Nephron (organoid): Measurements from ENCODE around the gene BUB1B.

Source experiments
- H3K27ac Mint-ChIP-seq, 3 experiments: 2 replicates each; pipeline ENCODE4 v1.8.0; 2020; ENCODE audit warnings: mixed read lengths in 3 of 3, mild to moderate bottlenecking in 2 of 3, moderate library complexity in 1 of 3
- H3K27me3 Mint-ChIP-seq: 2 replicates; pipeline ENCODE4 v1.8.0; 2021; ENCODE audit warnings: low read depth, mild to moderate bottlenecking, moderate library complexity, mixed read lengths
- H3K36me3 Mint-ChIP-seq: 2 replicates; pipeline ENCODE4 v1.8.0; 2020; ENCODE audit warnings: low read depth, mixed read lengths
- H3K4me1 Mint-ChIP-seq: 2 replicates; pipeline ENCODE4 v1.8.0; 2020; ENCODE audit warnings: mixed read lengths
- H3K4me3 Mint-ChIP-seq, 3 experiments: 2 replicates each; pipeline ENCODE4 v1.8.0; 2020; ENCODE audit warnings: mild to moderate bottlenecking in 3 of 3, mixed read lengths in 3 of 3, moderate library complexity in 2 of 3
- H3K9me3 Mint-ChIP-seq: 2 replicates; pipeline ENCODE4 v1.8.0; 2020; ENCODE audit warnings: mixed read lengths
- CTCF ChIP-seq, 3 experiments: fragments of 200-600 bp; sonication (generic); IDR thresholded peaks; one replicate each; pipeline ENCODE4 v1.5.0; 2021; ENCODE audit warnings: antibody characterized with exemption in 3 of 3; ENCODE audit not compliant: unreplicated experiment in 3 of 3

BUB1B gene

GRCh38 chr15:40197434-40197833 lies 36.6 kb downstream of the BUB1B start:
- no peaks in the 10 kb centered on the region for H3K9me3 Mint-ChIP-seq
- peaks cover 50% of the 10 kb centered on the region for H3K36me3 Mint-ChIP-seq
- no peak for TF ChIP-seq CTCF (IDR thresholded peaks at IDR 0.05; ENCODE audit: unreplicated experiment in 3 of 3)
- no peaks in the 10 kb centered on the region for H3K27me3 Mint-ChIP-seq
- no peaks in the 10 kb centered on the region for H3K4me1 Mint-ChIP-seq
- no peak overlapping the region for H3K4me3 Mint-ChIP-seq
- no peak overlapping the region for H3K27ac Mint-ChIP-seq

GRCh38 chr15:40198355-40199085 lies 37.7 kb downstream of the BUB1B start:
- no peaks in the 10 kb centered on the region for H3K27me3 Mint-ChIP-seq
- peaks cover 53% of the 10 kb centered on the region for H3K36me3 Mint-ChIP-seq
- no peak overlapping the region for H3K27ac Mint-ChIP-seq
- H3K4me1 Mint-ChIP-seq: no peaks in the 10 kb centered on the region
- no peaks in the 10 kb centered on the region for H3K9me3 Mint-ChIP-seq
- no peak overlapping the region for H3K4me3 Mint-ChIP-seq
- no peak for TF ChIP-seq CTCF (IDR thresholded peaks at IDR 0.05; ENCODE audit: unreplicated experiment in 3 of 3)

- Mint-ChIP-seq H3K36me3 (peaks cover 33% of the 10 kb centered on the region), H3K4me1 (no peaks in the 10 kb centered on the region), H3K27me3 (peaks cover 3% of the 10 kb centered on the region), H3K9me3 (no peaks in the 10 kb centered on the region), H3K27ac (no peak overlapping the region), H3K4me3 (no peak overlapping the region)
- no peak for TF ChIP-seq CTCF (IDR thresholded peaks at IDR 0.05; ENCODE audit: unreplicated experiment in 3 of 3)
These were observed 43.2 kb downstream of the BUB1B start for GRCh38 chr15:40204100-40204499.

- H3K27me3 Mint-ChIP-seq: no peaks in the 10 kb centered on the region
- H3K36me3 Mint-ChIP-seq: peaks cover 33% of the 10 kb centered on the region
- TF ChIP-seq CTCF (IDR thresholded peaks at IDR 0.05; ENCODE audit: unreplicated experiment in 3 of 3): peak; percentile 86 to 94 (median 92)
- H3K4me3 Mint-ChIP-seq: no peak overlapping the region
- H3K4me1 Mint-ChIP-seq: no peaks in the 10 kb centered on the region
- no peaks in the 10 kb centered on the region for H3K9me3 Mint-ChIP-seq
- H3K27ac Mint-ChIP-seq: no peak overlapping the region
These were observed 56.4 kb downstream of the BUB1B start for GRCh38 chr15:40217166-40217824.

GRCh38 chr15:40219801-40220200 lies 58.9 kb downstream of the BUB1B start:
- TF ChIP-seq CTCF (IDR thresholded peaks at IDR 0.05; ENCODE audit: unreplicated experiment in 3 of 3): no peak
- no peak overlapping the region for H3K27ac Mint-ChIP-seq

GRCh38 chr15:40222131-40222530 lies 61.3 kb downstream of the BUB1B start:
- TF ChIP-seq CTCF (IDR thresholded peaks at IDR 0.05; ENCODE audit: unreplicated experiment in 3 of 3): no peak
- H3K4me3 Mint-ChIP-seq: no peak overlapping the region
- H3K27me3 Mint-ChIP-seq: no peaks in the 10 kb centered on the region
- H3K27ac Mint-ChIP-seq: no peak overlapping the region
- no peaks in the 10 kb centered on the region for H3K9me3 Mint-ChIP-seq
- peaks cover 36% of the 10 kb centered on the region for H3K36me3 Mint-ChIP-seq
- H3K4me1 Mint-ChIP-seq: no peaks in the 10 kb centered on the region

More at GRCh38 chr15:40219801-40220200, 58.9 kb downstream of the BUB1B start:
- Mint-ChIP-seq H3K27me3 (no peaks in the 10 kb centered on the region), H3K4me1 (no peaks in the 10 kb centered on the region), H3K9me3 (no peaks in the 10 kb centered on the region), H3K36me3 (peaks cover 36% of the 10 kb centered on the region), H3K4me3 (no peak overlapping the region)
